T-cell (primary cell): Measurements from ENCODE around the gene CAMK2D. TPM values are rescaled to one million over a fixed set of nuclear protein-coding genes. Genes with fewer than 3 reads are reported as not detected.

Source experiments
- ATAC-seq, 4 experiments: fragments of 200-7000 bp in 3 of 4; fragments of 150-1000 bp in 1 of 4; cut with Tn5 transposase; replicated peaks in 1 of 4; 1 replicate in 3 of 4; 2 replicates in 1 of 4; pipeline ENCODE4 v1.10.0; 2021; ENCODE audit warnings: moderate library complexity in 3 of 4, mild to moderate bottlenecking in 2 of 4, moderate number of reproducible peaks in 1 of 4
- CTCF ChIA-PET, 2 donors: fragments of 300-600 bp; sonication (Branson Sonifier 250); formaldehyde crosslinking; loops; one replicate each; lab custom pipeline; 2022; ENCODE audit warnings: antibody characterized with exemption in 2 of 2; lab: Charles Lee
- POLR2A ChIA-PET, 2 donors: fragments of 300-600 bp; sonication (Branson Sonifier 250); formaldehyde crosslinking; loops; one replicate each; lab custom pipeline; 2022; ENCODE audit warnings: antibody characterized with exemption in 2 of 2; lab: Charles Lee
- DNase-seq, 35 experiments: peaks; one replicate each; pipeline versions ENCODE4 v3.0.0 to v3.0.0-alpha.2; 2013 to 2023
- H3K27ac ChIP-seq: one replicate; pipeline ENCODE4 v1.5.1; 2013; ENCODE audit warnings: low read length
- H3K27me3 ChIP-seq, 2 experiments: replicated peaks in 1 of 2; 1 replicate in 1 of 2; 2 replicates in 1 of 2; pipeline versions ENCODE4 v1.6.1 to v1.7.0; 2013; ENCODE audit warnings: low read length in 1 of 2, mixed read lengths in 1 of 2; ENCODE audit not compliant: control insufficient read depth in 2 of 2, insufficient read depth in 2 of 2; ENCODE audit errors: extremely low read depth in 1 of 2
- H3K36me3 ChIP-seq, 2 donors: 1 replicate in 1 of 2; 2 replicates in 1 of 2; pipeline versions ENCODE4 v1.6.1 to v1.7.0; 2013; ENCODE audit warnings: low read length in 1 of 2; ENCODE audit not compliant: control insufficient read depth in 2 of 2, insufficient read depth in 1 of 2; ENCODE audit errors: extremely low read depth in 1 of 2
- H3K4me1 ChIP-seq, 2 experiments: 1 replicate in 1 of 2; 2 replicates in 1 of 2; pipeline versions ENCODE4 v1.6.1 to v1.7.0; 2013; ENCODE audit warnings: low read length in 2 of 2, mixed read lengths in 1 of 2; ENCODE audit not compliant: insufficient read depth in 2 of 2, control insufficient read depth in 1 of 2; ENCODE audit errors: extremely low read depth in 1 of 2
- H3K4me3 ChIP-seq, 2 donors: 1 replicate in 1 of 2; 2 replicates in 1 of 2; pipeline versions ENCODE4 v1.5.1 to v1.7.0; 2013; ENCODE audit warnings: mild to moderate bottlenecking in 2 of 2, low read length in 1 of 2, moderate library complexity in 1 of 2; ENCODE audit not compliant: control insufficient read depth in 1 of 2; ENCODE audit errors: extremely low read depth in 1 of 2
- H3K9me3 ChIP-seq: 2 replicates; pipeline ENCODE4 v1.7.0; 2013
- H3K27ac Mint-ChIP-seq, 2 donors: one replicate each; pipeline ENCODE4 v1.8.0; 2020 to 2021; ENCODE audit warnings: mild to moderate bottlenecking in 2 of 2, mixed read lengths in 2 of 2
- H3K27me3 Mint-ChIP-seq, 2 donors: one replicate each; pipeline ENCODE4 v1.8.0; 2021 to 2022; ENCODE audit warnings: mixed read lengths in 2 of 2
- H3K36me3 Mint-ChIP-seq: one replicate; pipeline ENCODE4 v1.8.0; 2021; ENCODE audit warnings: mixed read lengths
- H3K4me1 Mint-ChIP-seq, 3 donors: one replicate each; pipeline ENCODE4 v1.8.0; 2020 to 2022; ENCODE audit warnings: mixed read lengths in 3 of 3, mild to moderate bottlenecking in 1 of 3
- H3K4me3 Mint-ChIP-seq, 3 donors: one replicate each; pipeline ENCODE4 v1.8.0; 2020 to 2022; ENCODE audit warnings: mild to moderate bottlenecking in 3 of 3, mixed read lengths in 3 of 3, moderate library complexity in 3 of 3
- H3K9me3 Mint-ChIP-seq, 3 donors: one replicate each; pipeline ENCODE4 v1.8.0; 2020 to 2022; ENCODE audit warnings: mixed read lengths in 3 of 3
- WGBS: methylation state at CpG from one replicate; pipeline ENCODE4 v1.1.5; 2013; ENCODE audit warnings: missing lambda C conversion rate; ENCODE audit not compliant: insufficient coverage; 5-methylcytosine and 5-hydroxymethylcytosine counted together
- total RNA-seq, 35 experiments: library from RNA in 6 of 35; stranded (reverse) in 6 of 35; fragments of 120-200 nt in 1 of 35; gene quantifications; one replicate each; pipeline versions ENCODE4 v1.2.1 to v1.2.4 and lab custom pipeline; 2013 to 2026

The CAMK2D gene
- total RNA-seq, 5 donors from 2014 or later (not counting 1 experiment from before 2014, with no cell fraction given) = 30.9 to 36.2 (median 35.4) TPM

DNA sequence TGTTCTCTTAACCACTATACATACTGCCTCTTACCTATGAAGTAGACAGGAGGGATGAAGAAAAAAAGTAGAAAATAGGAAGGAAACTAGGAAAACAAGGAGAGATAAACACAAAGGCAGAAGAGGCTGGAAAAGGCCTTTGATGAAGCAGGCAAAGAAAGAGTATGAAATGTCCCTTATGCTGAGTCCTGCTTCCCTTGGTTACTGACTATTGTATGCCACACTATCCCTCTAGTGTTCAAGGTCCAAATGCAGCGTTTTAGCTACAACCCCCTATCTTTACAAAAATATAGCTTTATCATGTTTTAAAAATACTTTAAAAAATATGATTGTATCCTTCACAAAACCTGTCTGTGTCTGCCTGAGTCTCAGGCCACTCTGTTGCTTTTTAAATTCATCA lies 233.1 kb downstream of the CAMK2D start:
- H3K4me3 ChIP-seq = no peak overlapping the region
- Mint-ChIP-seq H3K27me3 (no peaks in the 10 kb centered on the region), H3K27ac (no peak overlapping the region), H3K36me3 (peaks cover 52% of the 10 kb centered on the region), H3K9me3 (no peaks in the 10 kb centered on the region), H3K4me1 (no peaks in the 10 kb centered on the region), H3K4me3 (no peak overlapping the region)
- H3K4me1 ChIP-seq = no peaks in the 10 kb centered on the region
- H3K9me3 ChIP-seq = no peaks in the 10 kb centered on the region
- H3K36me3 ChIP-seq = peaks cover 3 to 41% of the 10 kb centered on the region in 2 donors
- ChIA-PET POLR2A (no interaction called here), CTCF (interaction anchor here in 1 of 2 donors (1.2 kb wide), 1 partner anchor 19 kb away, joined by 3 read pairs; no protein-coding TSS in a partner anchor)
- WGBS = no CpG with 5 or more reads among the region's 1 CpG
- H3K27me3 ChIP-seq = no peaks in the 10 kb centered on the region
- no peak for DNase-seq
- no peak overlapping the region for H3K27ac ChIP-seq
- ATAC-seq = no peak

DNA sequence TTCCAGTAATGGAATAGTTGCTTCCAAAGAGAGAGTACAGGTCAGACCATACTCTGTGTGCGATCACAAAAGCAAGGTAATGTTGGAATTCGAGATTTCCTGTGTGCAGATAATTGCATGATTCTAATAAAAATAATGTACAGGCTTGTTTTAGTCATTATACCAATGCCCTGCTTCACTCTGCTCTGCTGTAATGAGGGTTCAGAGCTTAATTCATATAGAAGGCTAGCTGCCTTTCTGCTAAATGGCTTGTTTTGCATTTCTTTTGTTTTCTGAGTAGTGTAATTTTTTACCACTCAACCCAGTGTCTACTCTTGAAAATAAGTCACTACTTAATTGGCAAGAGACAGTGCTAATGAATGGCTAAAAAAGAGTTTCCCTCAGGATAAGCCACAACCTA lies 236.0 kb downstream of the CAMK2D start:
- H3K9me3 Mint-ChIP-seq = no peaks in the 10 kb centered on the region
- ChIA-PET POLR2A (no interaction called here), CTCF (no interaction called here)
- H3K27ac ChIP-seq = no peak overlapping the region
- H3K36me3 ChIP-seq = peaks cover 11 to 36% of the 10 kb centered on the region in 2 donors
- H3K27me3 ChIP-seq = no peaks in the 10 kb centered on the region
- H3K4me3 ChIP-seq = no peak overlapping the region
- peaks cover 52% of the 10 kb centered on the region for H3K36me3 Mint-ChIP-seq
- 100% methylated on average over 1 of the region's 2 CpGs for WGBS
- H3K4me1 ChIP-seq = no peaks in the 10 kb centered on the region
- no peak for DNase-seq
- H3K4me3 Mint-ChIP-seq = no peak overlapping the region
- no peaks in the 10 kb centered on the region for H3K9me3 ChIP-seq
- H3K27ac Mint-ChIP-seq = no peak overlapping the region
- no peaks in the 10 kb centered on the region for H3K27me3 Mint-ChIP-seq
- ATAC-seq = no peak
- peaks cover 0 to 5% (median 0%) of the 10 kb centered on the region in 3 donors for H3K4me1 Mint-ChIP-seq

DNA sequence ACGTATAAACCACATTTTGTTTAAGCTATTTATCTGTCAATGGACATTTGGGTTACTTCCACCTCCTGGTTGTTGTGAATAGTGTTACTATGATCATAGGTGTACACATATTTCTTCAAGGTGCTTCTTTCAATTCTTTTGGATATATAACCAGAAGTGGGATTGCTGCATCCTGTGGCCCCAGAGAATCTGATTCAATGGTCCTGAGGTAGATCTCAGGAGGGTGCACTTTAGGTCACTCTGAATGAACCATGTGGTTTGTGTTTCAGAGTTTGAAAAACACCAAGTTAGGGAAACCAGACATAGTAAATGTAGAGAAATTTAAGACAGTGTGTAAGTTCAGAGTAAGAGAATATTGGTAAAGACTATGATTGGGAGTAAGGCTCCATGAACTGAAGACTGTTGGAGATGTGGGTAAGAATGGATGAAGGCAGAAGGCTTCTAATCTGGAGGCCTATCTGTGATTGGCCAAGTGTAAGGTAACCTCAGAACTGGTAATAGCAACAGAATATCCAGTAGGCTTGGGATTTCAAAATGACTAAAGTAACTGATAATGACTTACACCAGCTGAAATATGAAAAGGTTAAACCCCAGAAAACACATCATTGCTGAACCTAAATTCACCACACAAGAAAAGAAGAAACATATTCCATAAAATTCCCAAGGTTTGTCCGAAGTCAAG lies 236.9 kb downstream of the CAMK2D start:
- H3K27me3 Mint-ChIP-seq = no peaks in the 10 kb centered on the region
- peaks cover 51% of the 10 kb centered on the region for H3K36me3 Mint-ChIP-seq
- no peak overlapping the region for H3K4me3 ChIP-seq
- ChIA-PET CTCF (no interaction called here), POLR2A (no interaction called here)
- no peak overlapping the region for H3K27ac ChIP-seq
- ATAC-seq (no peak), DNase-seq (no peak)
- H3K9me3 ChIP-seq = no peaks in the 10 kb centered on the region
- H3K27me3 ChIP-seq = no peaks in the 10 kb centered on the region
- no peaks in the 10 kb centered on the region for H3K9me3 Mint-ChIP-seq
- H3K36me3 ChIP-seq = peaks cover 11 to 30% of the 10 kb centered on the region in 2 donors
- WGBS = no CpG with 5 or more reads among the region's 2 CpGs
- H3K4me3 Mint-ChIP-seq = no peak overlapping the region
- H3K4me1 ChIP-seq = no peaks in the 10 kb centered on the region
- H3K4me1 Mint-ChIP-seq = peaks cover 0 to 5% (median 0%) of the 10 kb centered on the region in 3 donors
- no peak overlapping the region for H3K27ac Mint-ChIP-seq

DNA sequence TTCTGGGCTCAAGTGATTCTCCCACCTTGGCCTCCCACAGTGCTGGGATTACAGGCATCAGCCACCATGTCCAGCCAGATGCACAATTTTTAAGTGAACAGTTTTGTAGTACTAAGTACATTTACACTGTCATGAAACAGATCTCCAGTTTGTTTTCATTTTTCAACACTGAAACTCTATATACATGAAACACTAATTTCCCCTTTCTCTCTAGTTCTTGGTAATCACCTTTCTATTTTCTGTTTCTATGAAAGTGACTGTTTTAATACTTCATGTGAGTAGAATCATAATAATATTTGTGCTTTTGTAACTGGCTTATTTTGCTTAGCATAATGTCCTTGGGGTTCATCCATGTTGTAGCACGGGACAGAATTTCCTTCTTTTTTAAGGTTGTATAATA lies 237.4 kb downstream of the CAMK2D start:
- Histone ChIP-seq H3K36me3 (peaks cover 11 to 28% of the 10 kb centered on the region in 2 donors), H3K4me1 (no peaks in the 10 kb centered on the region), H3K9me3 (no peaks in the 10 kb centered on the region), H3K27me3 (no peaks in the 10 kb centered on the region), H3K4me3 (no peak overlapping the region), H3K27ac (no peak overlapping the region)
- WGBS = no CpG with 5 or more reads among the region's 1 CpG
- Mint-ChIP-seq H3K9me3 (no peaks in the 10 kb centered on the region), H3K4me1 (peaks cover 0 to 5% (median 0%) of the 10 kb centered on the region in 3 donors), H3K27me3 (no peaks in the 10 kb centered on the region), H3K4me3 (no peak overlapping the region), H3K27ac (no peak overlapping the region), H3K36me3 (peaks cover 51% of the 10 kb centered on the region)
- ChIA-PET POLR2A (no interaction called here), CTCF (no interaction called here)
- DNase-seq = no peak
- ATAC-seq = no peak

DNA sequence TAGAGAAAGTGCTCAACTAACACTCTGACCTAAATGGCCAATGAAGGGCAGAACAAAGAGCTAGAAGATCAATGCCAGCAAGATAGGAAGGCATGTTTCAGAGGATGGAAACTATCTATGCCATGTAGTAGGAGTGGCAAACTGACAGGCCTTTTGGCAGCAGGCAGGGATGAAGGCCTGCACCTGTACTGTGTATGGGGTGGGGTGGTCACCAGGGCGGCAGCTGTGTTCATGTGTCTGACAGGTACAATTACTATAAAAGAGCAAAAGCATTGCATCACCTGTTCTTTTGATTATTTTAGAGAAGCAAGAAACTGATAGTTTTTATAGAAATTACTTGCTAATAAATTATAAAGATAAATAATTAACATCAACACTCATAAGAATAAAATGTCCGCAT lies 239.1 kb downstream of the CAMK2D start:
- no peaks in the 10 kb centered on the region for H3K27me3 ChIP-seq
- Mint-ChIP-seq H3K27me3 (no peaks in the 10 kb centered on the region), H3K27ac (no peak overlapping the region), H3K4me1 (peaks cover 0 to 5% (median 0%) of the 10 kb centered on the region in 3 donors), H3K9me3 (no peaks in the 10 kb centered on the region), H3K36me3 (peaks cover 64% of the 10 kb centered on the region), H3K4me3 (no peak overlapping the region)
- ChIA-PET POLR2A (no interaction called here), CTCF (no interaction called here)
- WGBS = no CpG with 5 or more reads among the region's 2 CpGs
- DNase-seq = no peak
- ATAC-seq = no peak
- no peak overlapping the region for H3K27ac ChIP-seq
- peaks cover 11 to 24% of the 10 kb centered on the region in 2 donors for H3K36me3 ChIP-seq
- no peaks in the 10 kb centered on the region for H3K4me1 ChIP-seq
- H3K4me3 ChIP-seq = no peak overlapping the region
- no peaks in the 10 kb centered on the region for H3K9me3 ChIP-seq

DNA sequence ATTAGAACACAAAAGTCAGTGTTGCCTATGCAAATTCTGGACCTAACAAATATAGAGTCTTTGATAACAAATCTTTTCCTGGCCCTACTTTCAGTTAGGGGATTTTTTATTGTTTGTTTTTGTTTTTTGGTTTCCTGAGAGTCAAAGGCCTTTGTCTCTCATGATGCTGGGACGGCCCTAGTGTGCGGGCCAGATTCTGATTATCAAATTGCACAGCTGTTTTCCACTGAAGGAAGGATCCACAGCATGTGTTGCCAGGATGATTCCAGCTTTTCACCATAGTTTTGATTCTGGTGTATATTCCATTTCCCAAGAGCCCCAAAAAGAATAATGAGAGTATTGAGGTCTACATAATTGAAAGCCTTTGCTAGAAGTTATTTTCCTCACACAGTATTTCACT lies 248.2 kb downstream of the CAMK2D start:
- H3K4me3 Mint-ChIP-seq = no peak overlapping the region
- ChIA-PET CTCF (no interaction called here), POLR2A (no interaction called here)
- no peak overlapping the region for H3K27ac Mint-ChIP-seq
- no peaks in the 10 kb centered on the region for H3K27me3 ChIP-seq
- no peaks in the 10 kb centered on the region for H3K9me3 Mint-ChIP-seq
- H3K27ac ChIP-seq = no peak overlapping the region
- no peaks in the 10 kb centered on the region for H3K4me1 ChIP-seq
- H3K4me1 Mint-ChIP-seq = no peaks in the 10 kb centered on the region
- no peaks in the 10 kb centered on the region for H3K27me3 Mint-ChIP-seq
- WGBS = no CpG with 5 or more reads among the region's 2 CpGs
- H3K36me3 Mint-ChIP-seq = peaks cover 62% of the 10 kb centered on the region
- no peak overlapping the region for H3K4me3 ChIP-seq
- H3K36me3 ChIP-seq = peaks cover 7 to 44% of the 10 kb centered on the region in 2 donors
- no peak for ATAC-seq
- no peaks in the 10 kb centered on the region for H3K9me3 ChIP-seq
- no peak for DNase-seq
